IPS-18a (cell line): Measurements from ENCODE around the gene HIPK3.
A peak's percentile ranks its signal among the peaks of the same experiment; 100 is the strongest.
"Not testable (repeated sequence)": the region's sequence is repeated elsewhere in the genome, so short reads cannot be mapped to it uniquely, and the experiment has no call there.

Experiments used
- H3K27ac ChIP-seq: one replicate; pipeline ENCODE4 v1.5.1; 2013; ENCODE audit warnings: low read length
- H3K27me3 ChIP-seq: one replicate; pipeline ENCODE4 v1.6.1; 2013; ENCODE audit warnings: mild to moderate bottlenecking, low read length; ENCODE audit not compliant: control insufficient read depth, insufficient read depth
- H3K36me3 ChIP-seq: one replicate; pipeline ENCODE4 v1.6.1; 2013; ENCODE audit warnings: low read depth, low read length; ENCODE audit not compliant: control insufficient read depth
- H3K4me1 ChIP-seq: one replicate; pipeline ENCODE4 v1.6.1; 2013; ENCODE audit warnings: low read depth, low read length; ENCODE audit not compliant: control insufficient read depth
- H3K4me3 ChIP-seq: one replicate; pipeline ENCODE4 v1.5.1; 2013; ENCODE audit warnings: low read length
- H3K9ac ChIP-seq: one replicate; pipeline ENCODE4 v1.6.1; 2013; ENCODE audit warnings: mild to moderate bottlenecking, low read length, moderate library complexity
- H3K9me3 ChIP-seq: one replicate; pipeline ENCODE4 v1.6.1; 2013; ENCODE audit warnings: low read depth, low read length; ENCODE audit not compliant: control insufficient read depth

Gene HIPK3

DNA sequence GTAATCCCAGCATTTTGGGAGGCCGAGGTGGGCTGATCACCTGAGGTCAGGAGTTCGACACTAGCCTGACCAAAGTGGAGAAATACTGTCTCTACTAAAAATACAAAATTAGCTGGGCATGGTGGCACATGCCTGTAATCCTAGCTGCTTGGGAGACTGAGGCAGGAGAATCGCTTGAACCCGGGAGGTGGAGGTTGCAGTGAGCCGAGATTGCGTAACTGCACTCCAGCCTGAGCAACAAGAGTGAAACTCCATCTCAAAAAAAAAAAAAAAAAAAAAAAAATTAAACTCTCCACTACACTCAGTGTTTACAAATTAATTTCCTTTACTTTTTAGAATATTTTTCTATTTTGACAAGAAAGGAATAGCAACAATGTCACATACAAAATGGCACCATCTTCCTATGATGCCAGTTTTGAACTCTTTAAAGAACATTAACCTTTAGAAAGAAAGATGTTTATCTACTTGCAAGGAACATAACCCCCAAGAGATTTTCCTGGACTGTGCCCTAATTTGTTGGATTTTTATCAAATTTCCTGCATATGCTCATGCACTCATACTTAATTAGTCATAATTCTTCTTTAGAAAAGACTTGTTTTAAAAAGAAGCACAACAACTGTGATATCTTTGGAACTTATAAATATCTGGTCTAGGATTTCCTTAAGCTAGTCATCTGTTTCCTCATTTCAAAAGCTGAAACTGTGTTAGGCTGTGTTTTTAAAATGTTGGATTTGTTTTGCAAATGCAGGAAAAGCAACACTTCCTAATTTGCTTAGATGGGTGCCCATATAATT, 22.6 kb upstream of the HIPK3 start:
- H3K4me3 ChIP-seq, result no peak overlapping the region
- no peaks in the 10 kb centered on the region for H3K36me3 ChIP-seq
- no peak overlapping the region for H3K27ac ChIP-seq
- no peaks in the 10 kb centered on the region for H3K27me3 ChIP-seq
- H3K4me1 ChIP-seq, result no peaks in the 10 kb centered on the region
- H3K9me3 ChIP-seq, result no peaks in the 10 kb centered on the region
- no peak overlapping the region for H3K9ac ChIP-seq

GRCh38 chr11:33237039-33237597, 20.1 kb upstream of the HIPK3 start:
- H3K36me3 ChIP-seq, result no peaks in the 10 kb centered on the region
- H3K9ac ChIP-seq, result no peak overlapping the region
- H3K27ac ChIP-seq, result no peak overlapping the region
- H3K27me3 ChIP-seq, result no peaks in the 10 kb centered on the region
- H3K9me3 ChIP-seq, result no peaks in the 10 kb centered on the region
- no peak overlapping the region for H3K4me3 ChIP-seq
- H3K4me1 ChIP-seq, result no peaks in the 10 kb centered on the region

GRCh38 chr11:33242575-33242974, 14.6 kb upstream of the HIPK3 start:
- no peaks in the 10 kb centered on the region for H3K27me3 ChIP-seq
- H3K36me3 ChIP-seq, result no peaks in the 10 kb centered on the region
- H3K9me3 ChIP-seq, result no peaks in the 10 kb centered on the region
- no peak overlapping the region for H3K9ac ChIP-seq
- H3K27ac ChIP-seq, result no peak overlapping the region
- no peak overlapping the region for H3K4me3 ChIP-seq
- H3K4me1 ChIP-seq, result no peaks in the 10 kb centered on the region

- H3K4me3 ChIP-seq, H3K27ac ChIP-seq, H3K27me3 ChIP-seq, H3K36me3 ChIP-seq, H3K9me3 ChIP-seq, H3K9ac ChIP-seq, H3K4me1 ChIP-seq: not testable (repeated sequence)
These were observed 13.5 kb upstream of the HIPK3 start for GRCh38 chr11:33243654-33244053.

DNA sequence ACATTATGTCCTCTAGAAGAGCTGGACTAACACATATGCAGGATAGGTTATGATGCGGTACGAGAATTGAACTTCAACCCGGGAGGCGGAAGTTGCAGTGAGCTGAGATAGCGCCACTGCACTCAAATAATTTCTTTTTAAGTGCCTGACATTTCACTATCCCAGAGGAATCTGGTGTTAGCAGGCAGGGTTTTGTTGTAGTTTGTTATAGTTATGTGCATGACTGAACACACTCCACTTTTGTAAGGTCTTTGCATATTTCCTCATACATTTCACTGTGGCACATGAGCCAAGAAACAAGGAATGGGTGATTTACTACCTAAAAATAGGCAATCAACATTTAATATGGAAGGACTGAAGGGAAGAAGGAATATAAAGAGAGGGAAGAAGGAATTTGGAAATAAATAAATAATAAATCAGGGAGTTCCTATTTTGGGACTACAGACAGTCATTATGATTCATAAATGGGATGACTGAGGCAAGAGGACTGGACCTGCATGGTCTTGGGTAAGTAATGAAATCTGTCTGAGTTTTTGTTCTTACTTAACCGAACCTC, 8.7 kb upstream of the HIPK3 start:
- H3K27me3 ChIP-seq, result no peaks in the 10 kb centered on the region
- no peak overlapping the region for H3K9ac ChIP-seq
- H3K36me3 ChIP-seq, result no peaks in the 10 kb centered on the region
- H3K9me3 ChIP-seq, result no peaks in the 10 kb centered on the region
- no peak overlapping the region for H3K27ac ChIP-seq
- no peak overlapping the region for H3K4me3 ChIP-seq
- no peaks in the 10 kb centered on the region for H3K4me1 ChIP-seq

- Histone ChIP-seq H3K27me3 (peaks cover 7% of the 10 kb centered on the region), H3K27ac (no peak overlapping the region), H3K4me3 (peak overlapping the region; percentile 78), H3K9me3 (no peaks in the 10 kb centered on the region), H3K9ac (peak overlapping the region; percentile 75), H3K4me1 (peaks cover 14% of the 10 kb centered on the region), H3K36me3 (no peaks in the 10 kb centered on the region)
These were observed 959 bp upstream of the HIPK3 start for GRCh38 chr11:33256031-33256812.

DNA sequence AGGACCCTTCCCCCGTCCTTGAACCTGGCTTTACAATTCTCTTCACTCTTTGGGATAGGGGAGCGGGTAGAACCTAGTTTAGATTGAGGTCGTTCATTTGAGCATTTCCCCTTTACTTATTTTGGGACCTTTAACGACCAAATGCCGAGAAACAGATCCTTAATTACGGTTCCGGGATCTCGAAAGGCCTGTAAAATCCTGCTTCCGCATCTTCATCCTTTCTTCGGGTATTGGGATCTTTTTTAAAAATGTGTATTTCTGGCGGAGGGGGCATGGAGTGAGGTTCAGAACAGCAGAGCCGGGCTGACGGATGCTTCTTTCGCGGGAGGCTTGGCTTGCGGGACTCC, 395 bp upstream of the HIPK3 start:
- no peak overlapping the region for H3K27ac ChIP-seq
- peaks cover 7% of the 10 kb centered on the region for H3K27me3 ChIP-seq
- H3K36me3 ChIP-seq, result no peaks in the 10 kb centered on the region
- peak overlapping the region; percentile 75 for H3K9ac ChIP-seq
- H3K4me3 ChIP-seq, result peak overlapping the region; percentile 78
- peaks cover 14% of the 10 kb centered on the region for H3K4me1 ChIP-seq
- H3K9me3 ChIP-seq, result no peaks in the 10 kb centered on the region

GRCh38 chr11:33257897-33258630, 883 bp downstream of the HIPK3 start:
- Histone ChIP-seq H3K4me3 (peak overlapping the region; percentile 97), H3K36me3 (no peaks in the 10 kb centered on the region), H3K9me3 (no peaks in the 10 kb centered on the region), H3K4me1 (peaks cover 14% of the 10 kb centered on the region), H3K27ac (peak overlapping the region; percentile 79), H3K9ac (peak overlapping the region; percentile 94), H3K27me3 (peaks cover 7% of the 10 kb centered on the region)

GRCh38 chr11:33258631-33259205, 1.5 kb downstream of the HIPK3 start:
- H3K9me3 ChIP-seq, result no peaks in the 10 kb centered on the region
- peaks cover 14% of the 10 kb centered on the region for H3K4me1 ChIP-seq
- H3K36me3 ChIP-seq, result no peaks in the 10 kb centered on the region
- H3K9ac ChIP-seq, result peak overlapping the region; percentile 94
- peak overlapping the region; percentile 97 for H3K4me3 ChIP-seq
- peak overlapping the region; percentile 79 for H3K27ac ChIP-seq
- H3K27me3 ChIP-seq, result peaks cover 7% of the 10 kb centered on the region

- Histone ChIP-seq H3K9me3 (no peaks in the 10 kb centered on the region), H3K4me1 (peaks cover 14% of the 10 kb centered on the region), H3K36me3 (no peaks in the 10 kb centered on the region), H3K27ac (no peak overlapping the region), H3K4me3 (peak overlapping the region; percentile 97), H3K27me3 (peaks cover 7% of the 10 kb centered on the region), H3K9ac (peak overlapping the region; percentile 94)
These were observed 2.7 kb downstream of the HIPK3 start for GRCh38 chr11:33259869-33260268.

GRCh38 chr11:33261350-33261749, 4.2 kb downstream of the HIPK3 start:
- H3K36me3 ChIP-seq, H3K27ac ChIP-seq, H3K4me3 ChIP-seq, H3K27me3 ChIP-seq, H3K9ac ChIP-seq, H3K9me3 ChIP-seq: not testable (repeated sequence)
- peaks cover 12% of the 10 kb centered on the region for H3K4me1 ChIP-seq
